Measurements from ENCODE around the gene INTS13. TPM values are rescaled to one million over a fixed set of nuclear protein-coding genes. Genes with fewer than 3 reads are reported as not detected.

INTS13 gene
- total and polyA plus RNA-seq, 2 of the 8 experiments (the other 6 are each of a cell fraction or from before 2014, with no cell fraction given) = 20.5 to 58.2 TPM

Other genes starting within 250 kb of the INTS13 start
- gene ITPR2, start 104.8 kb downstream of the INTS13 start, total RNA-seq (2021; fragmentation: NEBNext Ultra II Directional; extraction: Animal tissue kit (Norgen Biotek cat#: 25700)) = 48.3 and 48.4 TPM in 2 replicates
- 3.2 and 4.1 TPM in 2 replicates for gene ITPR2, start 104.8 kb downstream of the INTS13 start, polyA plus RNA-seq (2011; rRNA removed)
- 26.5 and 34.4 TPM in 2 replicates for gene FGFR1OP2, start 489 bp upstream of the INTS13 start, total RNA-seq (2021; fragmentation: NEBNext Ultra II Directional; extraction: Animal tissue kit (Norgen Biotek cat#: 25700))
- gene FGFR1OP2, start 489 bp upstream of the INTS13 start, polyA plus RNA-seq (2011; rRNA removed) = 8.1 and 8.8 TPM in 2 replicates
- gene TM7SF3, start 76.4 kb upstream of the INTS13 start, total RNA-seq (2021; fragmentation: NEBNext Ultra II Directional; extraction: Animal tissue kit (Norgen Biotek cat#: 25700)) = 57.6 and 57.9 TPM in 2 replicates
- gene TM7SF3, start 76.4 kb upstream of the INTS13 start, polyA plus RNA-seq (2011; rRNA removed) = 61.3 and 77.2 TPM in 2 replicates
- gene MED21, start 84.6 kb upstream of the INTS13 start, total RNA-seq (2021; fragmentation: NEBNext Ultra II Directional; extraction: Animal tissue kit (Norgen Biotek cat#: 25700)) = 72.9 and 76.2 TPM in 2 replicates
- 12.6 and 24.5 TPM in 2 replicates for gene MED21, start 84.6 kb upstream of the INTS13 start, polyA plus RNA-seq (2011; rRNA removed)
- not detected in 2 replicates for gene C12orf71, start 144.6 kb upstream of the INTS13 start, total RNA-seq (2021; fragmentation: NEBNext Ultra II Directional; extraction: Animal tissue kit (Norgen Biotek cat#: 25700))
- gene C12orf71, start 144.6 kb upstream of the INTS13 start, polyA plus RNA-seq (2011; rRNA removed) = not detected in 2 replicates